IMR-90 (cell line): ENCODE results near the gene CHRNA1. TPM values are rescaled to one million over a fixed set of nuclear protein-coding genes. Genes with fewer than 3 reads are reported as not detected.

Source experiments
- ATAC-seq: fragments of 200-7000 bp; cut with Tn5 transposase; 2 replicates; pipeline ENCODE4 v1.9.1; 2020; ENCODE audit warnings: low read depth, mild to moderate bottlenecking, moderate library complexity
- BruUV-seq: library from RNA; stranded (reverse); fragments of 400-500 nt; replicated peaks from 2 replicates; lab custom pipeline; 2021; lab: Mats Ljungman, UMichigan
- CTCF ChIA-PET: fragments of 300-600 bp; formaldehyde crosslinking; extraction: SDS; loops from one replicate; lab custom pipeline; 2021; ENCODE audit warnings: antibody characterized with exemption; lab: Yijun Ruan, JAX
- POLR2A ChIA-PET: fragments of 300-600 bp; sonication (Branson Sonifier 250); formaldehyde crosslinking; loops from one replicate; lab custom pipeline; 2022; ENCODE audit warnings: antibody characterized with exemption; ENCODE audit not compliant: unreplicated experiment; lab: Charles Lee
- DNase-seq: peaks from one replicate; pipeline ENCODE4 v3.0.0; 2013
- H2AFZ ChIP-seq: replicated peaks from 2 replicates; pipeline ENCODE3; 2013; ENCODE audit warnings: low read length, mild to moderate bottlenecking; ENCODE audit not compliant: poor library complexity
- H2AK5ac ChIP-seq: 2 replicates; pipeline ENCODE4 v1.6.1; 2013; ENCODE audit warnings: low read depth, low read length, inconsistent platforms
- H2AK9ac ChIP-seq: replicated peaks from 2 replicates; pipeline ENCODE3; 2013; ENCODE audit warnings: mild to moderate bottlenecking, low read depth, low read length, moderate library complexity; ENCODE audit not compliant: poor library complexity
- H2BK120ac ChIP-seq: 2 replicates; pipeline ENCODE4 v1.6.1; 2013; ENCODE audit warnings: low read depth, low read length, inconsistent platforms
- H2BK15ac ChIP-seq: 3 replicates; pipeline ENCODE4 v1.6.1; 2013; ENCODE audit warnings: low read depth, low read length, inconsistent platforms
- H2BK20ac ChIP-seq: 2 replicates; pipeline ENCODE4 v1.6.1; 2013; ENCODE audit warnings: low read depth, mild to moderate bottlenecking, inconsistent platforms, low read length, moderate library complexity
- H2BK5ac ChIP-seq: 2 replicates; pipeline ENCODE4 v1.6.1; 2013; ENCODE audit warnings: mild to moderate bottlenecking, low read depth, low read length, inconsistent platforms; ENCODE audit not compliant: poor library complexity, severe bottlenecking
- H3K14ac ChIP-seq: replicated peaks from 2 replicates; pipeline ENCODE4 v1.6.1; 2013; ENCODE audit warnings: low read depth, low read length, inconsistent platforms
- H3K18ac ChIP-seq: 2 replicates; pipeline ENCODE4 v1.6.1; 2013; ENCODE audit warnings: low read depth, low read length, control low read depth
- H3K23ac ChIP-seq: 2 replicates; pipeline ENCODE4 v1.6.1; 2013; ENCODE audit warnings: low read depth, low read length, inconsistent platforms
- H3K27ac ChIP-seq: 2 replicates; pipeline ENCODE4 v1.5.1; 2013; ENCODE audit warnings: mild to moderate bottlenecking, control low read depth, low read length; ENCODE audit not compliant: insufficient read depth
- H3K27me3 ChIP-seq: 2 replicates; pipeline ENCODE4 v1.6.1; 2013; ENCODE audit warnings: low read length; ENCODE audit not compliant: control insufficient read depth, insufficient read depth
- H3K36me3 ChIP-seq: 2 replicates; pipeline ENCODE4 v1.6.1; 2013; ENCODE audit warnings: low read length, mixed read lengths; ENCODE audit not compliant: control insufficient read depth, insufficient read depth
- H3K4ac ChIP-seq: 2 replicates; pipeline ENCODE4 v1.6.1; 2013; ENCODE audit warnings: low read depth, low read length, inconsistent platforms
- H3K4me1 ChIP-seq: 2 replicates; pipeline ENCODE4 v1.6.1; 2013; ENCODE audit warnings: low read length, mixed read lengths; ENCODE audit not compliant: control insufficient read depth, insufficient read depth
- H3K4me2 ChIP-seq: 2 replicates; pipeline ENCODE4 v1.6.1; 2013; ENCODE audit warnings: low read depth, mild to moderate bottlenecking, control low read depth, low read length, moderate library complexity
- H3K4me3 ChIP-seq: 2 replicates; pipeline ENCODE4 v1.5.1; 2013; ENCODE audit warnings: low read depth, mild to moderate bottlenecking, control low read depth, low read length, moderate library complexity; ENCODE audit not compliant: insufficient read depth
- H3K56ac ChIP-seq: 2 replicates; pipeline ENCODE4 v1.6.1; 2013; ENCODE audit warnings: low read length, inconsistent platforms; ENCODE audit not compliant: insufficient read depth; ENCODE audit errors: extremely low read depth
- H3K79me1 ChIP-seq, 2 experiments: 2 replicates each; pipeline ENCODE4 v1.6.1; 2013; ENCODE audit warnings: low read length in 2 of 2, inconsistent platforms in 1 of 2, low read depth in 1 of 2
- H3K9ac ChIP-seq: 2 replicates; pipeline ENCODE4 v1.6.1; 2013; ENCODE audit warnings: low read depth, low read length, control low read depth
- H3K9me1 ChIP-seq: 2 replicates; pipeline ENCODE4 v1.6.1; 2013; ENCODE audit warnings: low read length, inconsistent platforms; ENCODE audit not compliant: insufficient read depth
- H3K9me3 ChIP-seq: 2 replicates; pipeline ENCODE4 v1.6.1; 2013; ENCODE audit warnings: low read length; ENCODE audit not compliant: control insufficient read depth, insufficient read depth
- H4K20me1 ChIP-seq: 2 replicates; pipeline ENCODE4 v1.6.1; 2013; ENCODE audit warnings: low read length, inconsistent platforms; ENCODE audit not compliant: insufficient read depth
- H4K5ac ChIP-seq: 2 replicates; pipeline ENCODE4 v1.6.1; 2013; ENCODE audit warnings: mild to moderate bottlenecking, low read depth, low read length, control low read depth
- H4K8ac ChIP-seq, 2 experiments: 2 replicates each; pipeline ENCODE4 v1.6.1; 2013; ENCODE audit warnings: low read depth in 2 of 2, low read length in 2 of 2, control low read depth in 1 of 2, inconsistent platforms in 1 of 2
- H4K91ac ChIP-seq: 2 replicates; pipeline ENCODE4 v1.6.1; 2013; ENCODE audit warnings: low read depth, low read length, inconsistent platforms; ENCODE audit not compliant: insufficient read depth
- BHLHE40 ChIP-seq: fragments of 150-350 bp; IDR thresholded peaks from 2 replicates; pipeline ENCODE4 v1.6.1; 2016; ENCODE audit warnings: mild to moderate bottlenecking, low read depth, low read length
- CEBPB ChIP-seq: IDR thresholded peaks from 2 replicates; pipeline ENCODE4 v1.6.1; 2012; ENCODE audit warnings: low read depth, low read length, improper control_type of control experiment
- FOS ChIP-seq: fragments of 150-350 bp; IDR thresholded peaks from 2 replicates; pipeline ENCODE4 v1.6.1; 2016; ENCODE audit warnings: low read depth, low read length
- MAZ ChIP-seq: IDR thresholded peaks from 2 replicates; pipeline ENCODE4 v1.6.1; 2012; ENCODE audit warnings: low read depth, mild to moderate bottlenecking, low read length, improper control_type of control experiment, moderate library complexity, borderline replicate concordance
- MXI1 ChIP-seq: IDR thresholded peaks from 2 replicates; pipeline ENCODE4 v1.6.1; 2012; ENCODE audit warnings: low read depth, mild to moderate bottlenecking, low read length, moderate library complexity, borderline replicate concordance
- NFE2L2 ChIP-seq: fragments of 150-350 bp; IDR thresholded peaks from 2 replicates; pipeline ENCODE4 v1.6.1; 2016; ENCODE audit warnings: low read depth, mild to moderate bottlenecking, low read length
- RAD21 ChIP-seq: IDR thresholded peaks from 2 replicates; pipeline ENCODE4 v1.6.1; 2012; ENCODE audit warnings: low read length, improper control_type of control experiment
- RCOR1 ChIP-seq: IDR thresholded peaks from 2 replicates; pipeline ENCODE4 v1.6.1; 2012; ENCODE audit warnings: mild to moderate bottlenecking, low read length, improper control_type of control experiment; ENCODE audit not compliant: insufficient replicate concordance
- SMC3 ChIP-seq: fragments of 150-350 bp; IDR thresholded peaks from 2 replicates; pipeline ENCODE4 v1.6.1; 2016; ENCODE audit warnings: low read depth, mild to moderate bottlenecking, antibody characterized with exemption, low read length, moderate library complexity
- USF2 ChIP-seq: fragments of 150-350 bp; IDR thresholded peaks from 2 replicates; pipeline ENCODE4 v1.6.1; 2017; ENCODE audit warnings: mild to moderate bottlenecking, antibody characterized with exemption, low read length, low read depth
- WGBS, 2 experiments: methylation state at CpG; one replicate each; pipeline versions ENCODE4 v1.1.5 to v1.1.7; 2013; ENCODE audit warnings: missing lambda C conversion rate in 2 of 2; ENCODE audit not compliant: insufficient read length in 1 of 2; ENCODE audit errors: extremely low coverage in 2 of 2; 5-methylcytosine and 5-hydroxymethylcytosine counted together
- dilution Hi-C: fragments of 300-500 bp; cut with HindIII; formaldehyde crosslinking; loops from one replicate; pipeline ENCODE4 v1.14.3; 2018; ENCODE audit warnings: low sequenced_read_pairs; ENCODE audit not compliant: unreplicated experiment
- in situ Hi-C: fragments of 300-500 bp; cut with MboI; formaldehyde crosslinking; loops from 3 replicates; pipeline ENCODE4 v1.14.3; 2019; ENCODE audit warnings: low sequenced_read_pairs, inconsistent platforms, mixed read lengths
- intact Hi-C: fragments of 100-400 bp; cut with micrococcal nuclease; formaldehyde crosslinking; loops from 2 replicates; pipeline ENCODE4 v1.10.0; 2022
- polyA plus RNA-seq, 3 experiments: library from polyadenylated mRNA; depleted of rRNA; stranded (reverse); fragments of >200 nt; gene quantifications; 2 replicates each; pipeline ENCODE4 v1.2.3, GENCODE V29; 2012; ENCODE audit warnings: low replicate concordance in 1 of 3
- total RNA-seq: library from RNA; depleted of rRNA; stranded (reverse); fragments of >200 nt; gene quantifications from 2 replicates; pipeline ENCODE4 v1.2.3, GENCODE V29; 2012

The CHRNA1 gene
- total and polyA plus RNA-seq, 2 of the 4 experiments (the other 2 are of a cell fraction), result 0.75 to 0.90 TPM

DNA sequence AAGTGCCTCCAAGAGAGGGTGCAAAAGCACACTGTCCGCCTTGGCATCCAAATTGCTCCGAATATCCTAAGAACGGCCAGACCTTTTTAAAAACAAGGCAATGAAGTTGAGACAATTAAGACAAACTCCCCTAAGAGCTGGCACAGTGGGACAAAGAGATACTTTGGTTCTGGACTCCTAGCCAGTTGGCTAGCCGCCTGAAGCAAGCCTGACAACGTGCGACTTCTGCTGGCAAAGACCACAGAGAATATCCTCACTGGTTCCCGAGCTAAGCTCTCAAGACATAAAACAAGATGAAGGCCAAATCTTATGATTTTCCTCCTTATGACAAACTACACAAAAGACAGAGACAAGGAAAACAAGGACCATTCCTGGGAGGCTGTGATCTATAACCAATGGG lies 32.7 kb downstream of the CHRNA1 start:
- Histone ChIP-seq H2BK5ac (no peak overlapping the region), H3K9ac (no peak overlapping the region), H4K91ac (no peak overlapping the region), H3K4ac (no peak overlapping the region), H3K56ac (no peak overlapping the region), H3K36me3 (no peaks in the 10 kb centered on the region), H3K9me1 (no peaks in the 10 kb centered on the region), H2AK9ac (no peak overlapping the region), H3K27me3 (peaks cover 61% of the 10 kb centered on the region), H2BK15ac (no peak overlapping the region), H3K14ac (no peak overlapping the region), H3K4me2 (no peak overlapping the region), H2BK120ac (no peak overlapping the region), H3K18ac (no peak overlapping the region), H2AK5ac (no peak overlapping the region), H3K79me1 (no peaks in the 10 kb centered on the region), H4K5ac (no peak overlapping the region), H4K8ac (no peak overlapping the region), H3K27ac (no peak overlapping the region), H3K4me3 (no peak overlapping the region), H4K20me1 (no peaks in the 10 kb centered on the region), H3K4me1 (no peaks in the 10 kb centered on the region), H2BK20ac (no peak overlapping the region), H2AFZ (no peak overlapping the region), H3K9me3 (no peaks in the 10 kb centered on the region; the same call in 1 of the 2 replicates), H3K23ac (no peak overlapping the region)
- DNase-seq, result no peak
- no peak for TF ChIP-seq RAD21
- no peak for TF ChIP-seq USF2
- TF ChIP-seq FOS, result no peak
- TF ChIP-seq MXI1, result no peak
- TF ChIP-seq NFE2L2, result no peak
- TF ChIP-seq SMC3, result no peak
- no peak for TF ChIP-seq BHLHE40
- no peak for TF ChIP-seq RCOR1
- TF ChIP-seq MAZ, result no peak
- TF ChIP-seq CEBPB, result no peak
- ChIA-PET CTCF (no interaction called here), POLR2A (no interaction called here)
- dilution Hi-C loops, result no loop called here
- WGBS, 2 experiments, result 63% methylated on average over 4 of the region's 7 CpGs; no CpG with 5 or more reads in 1 of the 2 experiments
- in situ Hi-C loops, result loop anchor here (25.0 kb wide), 1 partner anchor 1356 kb away; the partner anchor contains the start of genes EVX2, HOXD12 and HOXD13
- intact Hi-C loops, result no loop called here
- BruUV-seq, result no TSS peak
- ATAC-seq, result no peak
